ENCODE data around the gene ARHGAP6.

- TF ChIP-seq CTCF (IDR thresholded peaks at IDR 0.05) (no peak), POLR2A (IDR thresholded peaks at IDR 0.05) (no peak)
These were observed 310.3 kb downstream of the ARHGAP6 start for GRCh38 chrX:11355259-11355909.

Data from heart left ventricle (tissue), 13 donors.